VCaP (cell line): ENCODE data around the gene ABCA13.

Experiments used
- H3K27ac ChIP-seq: fragments of 450-650 bp; 2 replicates; pipeline ENCODE4 v1.5.1; 2017
- TF ChIP-seq, protein P1 (sequence below): fragments of 450-650 bp; conservative IDR thresholded peaks from 2 replicates; pipeline ENCODE4 v1.5.1; 2017; ENCODE audit warnings: mild to moderate bottlenecking, moderate library complexity

ABCA13 gene

DNA sequence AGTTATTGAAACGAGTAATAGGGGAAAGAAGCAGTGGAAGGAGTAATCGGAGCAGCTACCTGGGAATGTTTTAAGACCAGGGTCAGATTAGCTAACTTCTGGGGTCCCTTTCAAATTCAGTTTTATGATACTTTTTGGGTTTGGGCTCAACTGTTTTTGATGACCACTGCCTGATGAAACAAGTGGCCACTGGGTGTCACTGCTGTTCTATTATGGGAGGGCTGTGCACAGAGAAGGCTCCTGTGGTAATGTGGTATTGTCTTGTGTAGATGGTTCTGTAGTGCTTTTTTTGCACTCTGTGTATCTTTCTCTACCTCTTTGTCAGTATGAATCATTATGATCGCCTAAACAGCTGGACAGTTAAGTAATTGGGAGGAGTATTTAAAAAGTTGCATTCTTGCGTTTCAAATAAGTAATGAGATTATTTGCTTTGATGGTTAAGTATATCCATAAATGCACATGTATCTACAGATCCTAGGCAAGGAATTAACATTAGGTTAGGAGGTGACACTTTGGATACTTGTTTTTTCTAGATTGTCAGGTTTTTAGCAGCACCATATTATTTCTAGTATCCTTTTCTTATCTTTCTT, 128.4 kb downstream of the ABCA13 start:
- H3K27ac ChIP-seq, result no peak overlapping the region
- TF ChIP-seq, protein P1, sequence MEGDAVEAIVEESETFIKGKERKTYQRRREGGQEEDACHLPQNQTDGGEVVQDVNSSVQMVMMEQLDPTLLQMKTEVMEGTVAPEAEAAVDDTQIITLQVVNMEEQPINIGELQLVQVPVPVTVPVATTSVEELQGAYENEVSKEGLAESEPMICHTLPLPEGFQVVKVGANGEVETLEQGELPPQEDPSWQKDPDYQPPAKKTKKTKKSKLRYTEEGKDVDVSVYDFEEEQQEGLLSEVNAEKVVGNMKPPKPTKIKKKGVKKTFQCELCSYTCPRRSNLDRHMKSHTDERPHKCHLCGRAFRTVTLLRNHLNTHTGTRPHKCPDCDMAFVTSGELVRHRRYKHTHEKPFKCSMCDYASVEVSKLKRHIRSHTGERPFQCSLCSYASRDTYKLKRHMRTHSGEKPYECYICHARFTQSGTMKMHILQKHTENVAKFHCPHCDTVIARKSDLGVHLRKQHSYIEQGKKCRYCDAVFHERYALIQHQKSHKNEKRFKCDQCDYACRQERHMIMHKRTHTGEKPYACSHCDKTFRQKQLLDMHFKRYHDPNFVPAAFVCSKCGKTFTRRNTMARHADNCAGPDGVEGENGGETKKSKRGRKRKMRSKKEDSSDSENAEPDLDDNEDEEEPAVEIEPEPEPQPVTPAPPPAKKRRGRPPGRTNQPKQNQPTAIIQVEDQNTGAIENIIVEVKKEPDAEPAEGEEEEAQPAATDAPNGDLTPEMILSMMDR, result peak; percentile 97

GRCh38 chr7:48300301-48300700, 129.0 kb downstream of the ABCA13 start:
- no peak overlapping the region for H3K27ac ChIP-seq
- TF ChIP-seq, protein P1, result no peak

DNA sequence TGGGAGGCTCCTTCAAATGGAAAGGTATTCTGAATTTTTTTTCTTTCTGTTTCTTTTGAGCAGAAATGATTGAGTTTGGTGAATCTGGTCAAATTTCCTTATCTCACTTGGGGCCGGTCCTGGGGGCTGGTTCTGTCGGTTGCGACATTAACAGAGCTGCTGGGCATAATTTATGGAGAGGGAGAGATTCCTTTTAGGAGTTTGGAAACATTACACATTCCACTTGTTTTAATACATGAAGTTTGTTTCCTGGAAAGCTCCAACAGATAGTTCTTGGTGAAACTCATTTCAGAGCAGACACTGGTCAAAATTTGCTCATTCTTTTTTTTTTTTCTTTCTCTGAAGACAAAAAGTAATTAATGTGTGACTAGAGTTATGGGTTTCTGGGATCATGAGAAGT, 129.9 kb downstream of the ABCA13 start:
- H3K27ac ChIP-seq, result no peak overlapping the region
- TF ChIP-seq, protein P1, result no peak

DNA sequence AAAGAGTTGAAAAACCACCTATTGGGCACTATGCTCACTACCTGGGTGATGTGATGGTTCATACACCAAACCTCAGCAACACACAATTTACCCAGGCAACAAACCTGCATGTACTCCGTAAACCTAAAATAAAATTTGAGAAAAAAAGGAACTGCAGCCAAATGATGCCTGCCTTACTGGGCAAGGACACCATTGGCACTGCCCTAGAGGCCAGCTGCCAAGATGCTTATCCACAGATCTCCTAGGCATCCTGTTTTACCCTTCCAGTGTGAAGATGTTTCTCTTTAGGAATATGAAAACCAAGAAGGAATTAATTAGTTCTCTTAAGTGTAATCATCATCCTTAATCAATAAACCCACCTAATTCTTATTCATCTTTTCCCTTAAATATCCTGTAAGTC, 133.4 kb downstream of the ABCA13 start:
- no peak overlapping the region for H3K27ac ChIP-seq
- TF ChIP-seq, protein P1, result no peak

- TF ChIP-seq, protein P1, result no peak
- H3K27ac ChIP-seq, result no peak overlapping the region
These were observed 134.4 kb downstream of the ABCA13 start for GRCh38 chr7:48305661-48306060.

- TF ChIP-seq, protein P1, result no peak
- H3K27ac ChIP-seq, result no peak overlapping the region
These were observed 135.9 kb downstream of the ABCA13 start for GRCh38 chr7:48307041-48307714.

- TF ChIP-seq, protein P1, result no peak
- no peak overlapping the region for H3K27ac ChIP-seq
These were observed 138.5 kb downstream of the ABCA13 start for GRCh38 chr7:48309720-48310119.
